CD14-positive monocyte (primary cell): ENCODE data around the gene CIB2. TPM values are rescaled to one million over a fixed set of nuclear protein-coding genes. Genes with fewer than 3 reads are reported as not detected.

ENCODE experiments used
- DNase-seq, 3 donors: peaks; one replicate each; pipeline ENCODE4 v3.0.0-alpha.2; 2011 to 2022
- H2AFZ ChIP-seq: 2 replicates; pipeline ENCODE4 v1.6.0; 2012; ENCODE audit warnings: mild to moderate bottlenecking, low read depth, low read length, inconsistent platforms; ENCODE audit not compliant: insufficient read depth, poor library complexity, severe bottlenecking
- H3K27ac ChIP-seq, 2 donors: 1 replicate in 1 of 2; 2 replicates in 1 of 2; pipeline ENCODE4 v1.5.1; 2012 to 2013; ENCODE audit warnings: low read length in 2 of 2, control low read depth in 1 of 2, inconsistent platforms in 1 of 2, low read depth in 1 of 2, mild to moderate bottlenecking in 1 of 2
- H3K27me3 ChIP-seq, 2 donors: one replicate each; pipeline versions ENCODE4 v1.6.0 to v1.6.1; 2011 to 2013; ENCODE audit warnings: low read length in 2 of 2; ENCODE audit not compliant: control insufficient read depth in 2 of 2, insufficient read depth in 2 of 2
- H3K36me3 ChIP-seq, 2 donors: replicated peaks in 1 of 2; 1 replicate in 1 of 2; 2 replicates in 1 of 2; pipeline versions ENCODE4 v1.5.1 to v1.6.1; 2012 to 2013; ENCODE audit warnings: low read length in 2 of 2, control low read depth in 1 of 2, inconsistent platforms in 1 of 2, mild to moderate bottlenecking in 1 of 2; ENCODE audit not compliant: insufficient read depth in 2 of 2, control insufficient read depth in 1 of 2
- H3K4me1 ChIP-seq, 2 donors: 1 replicate in 1 of 2; 2 replicates in 1 of 2; pipeline versions ENCODE4 v1.5.1 to v1.6.1; 2012 to 2013; ENCODE audit warnings: low read length in 2 of 2, control low read depth in 1 of 2, inconsistent platforms in 1 of 2, mild to moderate bottlenecking in 1 of 2, moderate library complexity in 1 of 2; ENCODE audit not compliant: insufficient read depth in 2 of 2, control insufficient read depth in 1 of 2
- H3K4me2 ChIP-seq: replicated peaks from 2 replicates; pipeline ENCODE3; 2012; ENCODE audit warnings: low read length, moderate library complexity, mild to moderate bottlenecking; ENCODE audit not compliant: poor library complexity, severe bottlenecking; ENCODE audit errors: extremely low read depth
- H3K4me3 ChIP-seq, 3 experiments: fragments of 200-600 bp in 1 of 3; sonication (generic) in 1 of 3; replicated peaks in 1 of 3; 1 replicate in 2 of 3; 2 replicates in 1 of 3; pipeline ENCODE4 v1.5.1; 2011 to 2013; ENCODE audit warnings: low read length in 3 of 3, mild to moderate bottlenecking in 3 of 3, control low read depth in 2 of 3, low read depth in 2 of 3, inconsistent platforms in 1 of 3, moderate library complexity in 1 of 3
- H3K79me2 ChIP-seq: 2 replicates; pipeline ENCODE4 v1.6.0; 2012; ENCODE audit warnings: mild to moderate bottlenecking, control low read depth, inconsistent platforms, low read length, moderate library complexity; ENCODE audit not compliant: insufficient read depth
- H3K9ac ChIP-seq: 2 replicates; pipeline ENCODE4 v1.6.0; 2017; ENCODE audit warnings: low read length, mild to moderate bottlenecking; ENCODE audit not compliant: insufficient read depth, poor library complexity, severe bottlenecking
- H3K9me3 ChIP-seq, 2 donors: replicated peaks in 1 of 2; 1 replicate in 1 of 2; 2 replicates in 1 of 2; pipeline versions ENCODE4 v1.5.1 to v1.6.1; 2012 to 2013; ENCODE audit warnings: low read length in 2 of 2, control low read depth in 1 of 2; ENCODE audit not compliant: control insufficient read depth in 1 of 2, insufficient read depth in 1 of 2
- H4K20me1 ChIP-seq: 2 replicates; pipeline ENCODE4 v1.6.0; 2012; ENCODE audit warnings: mild to moderate bottlenecking, low read length, control low read depth, moderate library complexity; ENCODE audit not compliant: insufficient read depth
- H3K27ac Mint-ChIP-seq, 7 donors: one replicate each; pipeline ENCODE4 v1.8.0; 2020; ENCODE audit warnings: mild to moderate bottlenecking in 7 of 7, mixed read lengths in 7 of 7, moderate library complexity in 6 of 7, inconsistent platforms in 2 of 7
- H3K27me3 Mint-ChIP-seq, 3 donors: one replicate each; pipeline ENCODE4 v1.8.0; 2021 to 2022; ENCODE audit warnings: low read depth in 3 of 3, mild to moderate bottlenecking in 3 of 3, mixed read lengths in 3 of 3, moderate library complexity in 3 of 3, inconsistent platforms in 1 of 3
- H3K36me3 Mint-ChIP-seq, 2 donors: one replicate each; pipeline ENCODE4 v1.8.0; 2020; ENCODE audit warnings: mixed read lengths in 2 of 2, inconsistent platforms in 1 of 2, mild to moderate bottlenecking in 1 of 2
- H3K4me1 Mint-ChIP-seq: one replicate; pipeline ENCODE4 v1.8.0; 2020; ENCODE audit warnings: mild to moderate bottlenecking, mixed read lengths
- H3K4me3 Mint-ChIP-seq, 2 donors: one replicate each; pipeline ENCODE4 v1.8.0; 2020; ENCODE audit warnings: mild to moderate bottlenecking in 2 of 2, mixed read lengths in 2 of 2, moderate library complexity in 1 of 2
- H3K9me3 Mint-ChIP-seq, 7 donors: one replicate each; pipeline ENCODE4 v1.8.0; 2020 to 2022; ENCODE audit warnings: mixed read lengths in 7 of 7, mild to moderate bottlenecking in 6 of 7, moderate library complexity in 6 of 7, inconsistent platforms in 2 of 7
- CTCF ChIP-seq: fragments of 200-600 bp; IDR thresholded peaks from one replicate; pipeline ENCODE4 v1.8.0; 2022; ENCODE audit warnings: antibody characterized with exemption, mild to moderate bottlenecking
- WGBS: methylation state at CpG from one replicate; pipeline ENCODE4 v1.1.5; 2013; ENCODE audit warnings: missing lambda C conversion rate; ENCODE audit not compliant: insufficient coverage; 5-methylcytosine and 5-hydroxymethylcytosine counted together
- intact Hi-C, 2 donors: fragments of 100-400 bp; cut with micrococcal nuclease; formaldehyde crosslinking; loops; one replicate each; pipeline versions ENCODE4 v1.15.0 to v1.15.1; 2023
- polyA plus RNA-seq, 3 donors: library from polyadenylated mRNA; depleted of rRNA in 1 of 3; unstranded in 2 of 3; stranded (reverse) in 1 of 3; fragments of 300-500 nt in 2 of 3; fragments of >200 nt in 1 of 3; fragmentation: Illumina TruSeq in 2 of 3; gene quantifications; 1 replicate in 2 of 3; 2 replicates in 1 of 3; pipeline ENCODE4 v1.2.3, GENCODE V29; 2012 to 2021

Gene CIB2
- polyA plus RNA-seq, 3 donors, result 0.43 to 0.75 (median 0.51) TPM

- Mint-ChIP-seq H3K4me1 (no peaks in the 10 kb centered on the region), H3K36me3 (no peaks in the 10 kb centered on the region), H3K27ac (no peak overlapping the region), H3K9me3 (no peaks in the 10 kb centered on the region), H3K4me3 (no peak overlapping the region), H3K27me3 (peaks cover 0 to 2% (median 0%) of the 10 kb centered on the region in 3 donors)
- intact Hi-C loops, result no loop called here
- no peaks in the 10 kb centered on the region for H3K4me1 ChIP-seq
- H3K9me3 ChIP-seq, result no peaks in the 10 kb centered on the region
- TF ChIP-seq CTCF, result no peak
- H3K4me2 ChIP-seq, result no peak overlapping the region
- no peaks in the 10 kb centered on the region for H3K36me3 ChIP-seq
- no peaks in the 10 kb centered on the region for H3K27me3 ChIP-seq
- no peak overlapping the region for H2AFZ ChIP-seq
- no peaks in the 10 kb centered on the region for H3K79me2 ChIP-seq
- no peak for DNase-seq
- H3K27ac ChIP-seq, result no peak overlapping the region
- no peaks in the 10 kb centered on the region for H4K20me1 ChIP-seq
- H3K4me3 ChIP-seq, result no peak overlapping the region
- no peak overlapping the region for H3K9ac ChIP-seq
Observed at GRCh38 chr15:78140292-78140691, 9.0 kb upstream of the CIB2 start.

- intact Hi-C loops, result no loop called here
- H3K27ac Mint-ChIP-seq, result no peak overlapping the region
- Histone ChIP-seq H3K79me2 (no peaks in the 10 kb centered on the region), H3K9me3 (no peaks in the 10 kb centered on the region), H3K27ac (no peak overlapping the region), H3K4me3 (no peak overlapping the region), H3K4me1 (no peaks in the 10 kb centered on the region), H3K4me2 (no peak overlapping the region), H3K27me3 (no peaks in the 10 kb centered on the region), H4K20me1 (no peaks in the 10 kb centered on the region), H3K9ac (no peak overlapping the region), H2AFZ (no peak overlapping the region), H3K36me3 (no peaks in the 10 kb centered on the region)
- H3K27me3 Mint-ChIP-seq, result peaks cover 0 to 2% (median 2%) of the 10 kb centered on the region in 3 donors
- no peak for TF ChIP-seq CTCF
- H3K9me3 Mint-ChIP-seq, result no peaks in the 10 kb centered on the region
- H3K4me3 Mint-ChIP-seq, result no peak overlapping the region
- WGBS, result 79% methylated on average over 4 of the region's 5 CpGs
- no peaks in the 10 kb centered on the region for H3K36me3 Mint-ChIP-seq
- no peaks in the 10 kb centered on the region for H3K4me1 Mint-ChIP-seq
- no peak for DNase-seq
Observed at GRCh38 chr15:78139578-78139977, 8.3 kb upstream of the CIB2 start.
